IMR-90 (cell line): ENCODE measurements around the gene MED12L. TPM values are rescaled to one million over a fixed set of nuclear protein-coding genes. Genes with fewer than 3 reads are reported as not detected.

Experiments used
- ATAC-seq: fragments of 200-7000 bp; cut with Tn5 transposase; 2 replicates; pipeline ENCODE4 v1.9.1; 2020; ENCODE audit warnings: low read depth, mild to moderate bottlenecking, moderate library complexity
- BruUV-seq: library from RNA; stranded (reverse); fragments of 400-500 nt; replicated peaks from 2 replicates; lab custom pipeline; 2021; lab: Mats Ljungman, UMichigan
- CTCF ChIA-PET: fragments of 300-600 bp; formaldehyde crosslinking; extraction: SDS; loops from one replicate; lab custom pipeline; 2021; ENCODE audit warnings: antibody characterized with exemption; lab: Yijun Ruan, JAX
- POLR2A ChIA-PET: fragments of 300-600 bp; sonication (Branson Sonifier 250); formaldehyde crosslinking; loops from one replicate; lab custom pipeline; 2022; ENCODE audit warnings: antibody characterized with exemption; ENCODE audit not compliant: unreplicated experiment; lab: Charles Lee
- DNase-seq: peaks from one replicate; pipeline ENCODE4 v3.0.0; 2013
- H2AFZ ChIP-seq: replicated peaks from 2 replicates; pipeline ENCODE3; 2013; ENCODE audit warnings: low read length, mild to moderate bottlenecking; ENCODE audit not compliant: poor library complexity
- H2AK5ac ChIP-seq: 2 replicates; pipeline ENCODE4 v1.6.1; 2013; ENCODE audit warnings: low read depth, low read length, inconsistent platforms
- H2AK9ac ChIP-seq: replicated peaks from 2 replicates; pipeline ENCODE3; 2013; ENCODE audit warnings: mild to moderate bottlenecking, low read depth, low read length, moderate library complexity; ENCODE audit not compliant: poor library complexity
- H2BK120ac ChIP-seq: 2 replicates; pipeline ENCODE4 v1.6.1; 2013; ENCODE audit warnings: low read depth, low read length, inconsistent platforms
- H2BK15ac ChIP-seq: 3 replicates; pipeline ENCODE4 v1.6.1; 2013; ENCODE audit warnings: low read depth, low read length, inconsistent platforms
- H2BK20ac ChIP-seq: 2 replicates; pipeline ENCODE4 v1.6.1; 2013; ENCODE audit warnings: low read depth, mild to moderate bottlenecking, inconsistent platforms, low read length, moderate library complexity
- H2BK5ac ChIP-seq: 2 replicates; pipeline ENCODE4 v1.6.1; 2013; ENCODE audit warnings: mild to moderate bottlenecking, low read depth, low read length, inconsistent platforms; ENCODE audit not compliant: poor library complexity, severe bottlenecking
- H3K14ac ChIP-seq: replicated peaks from 2 replicates; pipeline ENCODE4 v1.6.1; 2013; ENCODE audit warnings: low read depth, low read length, inconsistent platforms
- H3K18ac ChIP-seq: 2 replicates; pipeline ENCODE4 v1.6.1; 2013; ENCODE audit warnings: low read depth, low read length, control low read depth
- H3K23ac ChIP-seq: 2 replicates; pipeline ENCODE4 v1.6.1; 2013; ENCODE audit warnings: low read depth, low read length, inconsistent platforms
- H3K27ac ChIP-seq: 2 replicates; pipeline ENCODE4 v1.5.1; 2013; ENCODE audit warnings: mild to moderate bottlenecking, control low read depth, low read length; ENCODE audit not compliant: insufficient read depth
- H3K27me3 ChIP-seq: 2 replicates; pipeline ENCODE4 v1.6.1; 2013; ENCODE audit warnings: low read length; ENCODE audit not compliant: control insufficient read depth, insufficient read depth
- H3K36me3 ChIP-seq: 2 replicates; pipeline ENCODE4 v1.6.1; 2013; ENCODE audit warnings: low read length, mixed read lengths; ENCODE audit not compliant: control insufficient read depth, insufficient read depth
- H3K4ac ChIP-seq: 2 replicates; pipeline ENCODE4 v1.6.1; 2013; ENCODE audit warnings: low read depth, low read length, inconsistent platforms
- H3K4me1 ChIP-seq: 2 replicates; pipeline ENCODE4 v1.6.1; 2013; ENCODE audit warnings: low read length, mixed read lengths; ENCODE audit not compliant: control insufficient read depth, insufficient read depth
- H3K4me2 ChIP-seq: 2 replicates; pipeline ENCODE4 v1.6.1; 2013; ENCODE audit warnings: low read depth, mild to moderate bottlenecking, control low read depth, low read length, moderate library complexity
- H3K4me3 ChIP-seq: 2 replicates; pipeline ENCODE4 v1.5.1; 2013; ENCODE audit warnings: low read depth, mild to moderate bottlenecking, control low read depth, low read length, moderate library complexity; ENCODE audit not compliant: insufficient read depth
- H3K56ac ChIP-seq: 2 replicates; pipeline ENCODE4 v1.6.1; 2013; ENCODE audit warnings: low read length, inconsistent platforms; ENCODE audit not compliant: insufficient read depth; ENCODE audit errors: extremely low read depth
- H3K79me1 ChIP-seq, 2 experiments: 2 replicates each; pipeline ENCODE4 v1.6.1; 2013; ENCODE audit warnings: low read length in 2 of 2, inconsistent platforms in 1 of 2, low read depth in 1 of 2
- H3K9ac ChIP-seq: 2 replicates; pipeline ENCODE4 v1.6.1; 2013; ENCODE audit warnings: low read depth, low read length, control low read depth
- H3K9me1 ChIP-seq: 2 replicates; pipeline ENCODE4 v1.6.1; 2013; ENCODE audit warnings: low read length, inconsistent platforms; ENCODE audit not compliant: insufficient read depth
- H3K9me3 ChIP-seq: 2 replicates; pipeline ENCODE4 v1.6.1; 2013; ENCODE audit warnings: low read length; ENCODE audit not compliant: control insufficient read depth, insufficient read depth
- H4K20me1 ChIP-seq: 2 replicates; pipeline ENCODE4 v1.6.1; 2013; ENCODE audit warnings: low read length, inconsistent platforms; ENCODE audit not compliant: insufficient read depth
- H4K5ac ChIP-seq: 2 replicates; pipeline ENCODE4 v1.6.1; 2013; ENCODE audit warnings: mild to moderate bottlenecking, low read depth, low read length, control low read depth
- H4K8ac ChIP-seq, 2 experiments: 2 replicates each; pipeline ENCODE4 v1.6.1; 2013; ENCODE audit warnings: low read depth in 2 of 2, low read length in 2 of 2, control low read depth in 1 of 2, inconsistent platforms in 1 of 2
- H4K91ac ChIP-seq: 2 replicates; pipeline ENCODE4 v1.6.1; 2013; ENCODE audit warnings: low read depth, low read length, inconsistent platforms; ENCODE audit not compliant: insufficient read depth
- FOS ChIP-seq: fragments of 150-350 bp; IDR thresholded peaks from 2 replicates; pipeline ENCODE4 v1.6.1; 2016; ENCODE audit warnings: low read depth, low read length
- MAFK ChIP-seq: IDR thresholded peaks from 2 replicates; pipeline ENCODE4 v1.6.1; 2012; ENCODE audit warnings: low read depth, low read length, improper control_type of control experiment
- MAZ ChIP-seq: IDR thresholded peaks from 2 replicates; pipeline ENCODE4 v1.6.1; 2012; ENCODE audit warnings: low read depth, mild to moderate bottlenecking, low read length, improper control_type of control experiment, moderate library complexity, borderline replicate concordance
- MXI1 ChIP-seq: IDR thresholded peaks from 2 replicates; pipeline ENCODE4 v1.6.1; 2012; ENCODE audit warnings: low read depth, mild to moderate bottlenecking, low read length, moderate library complexity, borderline replicate concordance
- RCOR1 ChIP-seq: IDR thresholded peaks from 2 replicates; pipeline ENCODE4 v1.6.1; 2012; ENCODE audit warnings: mild to moderate bottlenecking, low read length, improper control_type of control experiment; ENCODE audit not compliant: insufficient replicate concordance
- WGBS, 2 experiments: methylation state at CpG; one replicate each; pipeline versions ENCODE4 v1.1.5 to v1.1.7; 2013; ENCODE audit warnings: missing lambda C conversion rate in 2 of 2; ENCODE audit not compliant: insufficient read length in 1 of 2; ENCODE audit errors: extremely low coverage in 2 of 2; 5-methylcytosine and 5-hydroxymethylcytosine counted together
- dilution Hi-C: fragments of 300-500 bp; cut with HindIII; formaldehyde crosslinking; loops from one replicate; pipeline ENCODE4 v1.14.3; 2018; ENCODE audit warnings: low sequenced_read_pairs; ENCODE audit not compliant: unreplicated experiment
- in situ Hi-C: fragments of 300-500 bp; cut with MboI; formaldehyde crosslinking; loops from 3 replicates; pipeline ENCODE4 v1.14.3; 2019; ENCODE audit warnings: low sequenced_read_pairs, inconsistent platforms, mixed read lengths
- intact Hi-C: fragments of 100-400 bp; cut with micrococcal nuclease; formaldehyde crosslinking; loops from 2 replicates; pipeline ENCODE4 v1.10.0; 2022
- polyA plus RNA-seq, 3 experiments: library from polyadenylated mRNA; depleted of rRNA; stranded (reverse); fragments of >200 nt; gene quantifications; 2 replicates each; pipeline ENCODE4 v1.2.3, GENCODE V29; 2012; ENCODE audit warnings: low replicate concordance in 1 of 3
- total RNA-seq: library from RNA; depleted of rRNA; stranded (reverse); fragments of >200 nt; gene quantifications from 2 replicates; pipeline ENCODE4 v1.2.3, GENCODE V29; 2012

Gene MED12L
- total and polyA plus RNA-seq, 2 of the 4 experiments (the other 2 are of a cell fraction) = 0.05 to 0.18 TPM

GRCh38 chr3:151082880-151083838 is 2.3 kb upstream of the MED12L start:
- no peak overlapping the region for H4K91ac ChIP-seq
- no peak overlapping the region for H4K8ac ChIP-seq
- H2BK5ac ChIP-seq = no peak overlapping the region
- no peaks in the 10 kb centered on the region for H3K36me3 ChIP-seq
- H2BK20ac ChIP-seq = no peak overlapping the region
- ChIA-PET POLR2A (no interaction called here), CTCF (interaction anchor here (0.6 kb wide), 1 partner anchor 243 kb away, joined by 5 read pairs; no protein-coding TSS in a partner anchor)
- H3K56ac ChIP-seq = no peak overlapping the region
- no peak overlapping the region for H3K9ac ChIP-seq
- H3K9me3 ChIP-seq = no peaks in the 10 kb centered on the region
- intact Hi-C loops = no loop called here
- H3K4me2 ChIP-seq = no peak overlapping the region
- no peak overlapping the region for H2AK9ac ChIP-seq
- ATAC-seq (no peak), DNase-seq (no peak)
- H4K20me1 ChIP-seq = no peaks in the 10 kb centered on the region
- no peak overlapping the region for H3K27ac ChIP-seq
- H3K23ac ChIP-seq = no peak overlapping the region
- no peak for TF ChIP-seq FOS
- TF ChIP-seq MXI1 = no peak
- no peak for TF ChIP-seq MAFK
- TF ChIP-seq MAZ = no peak
- no peak for TF ChIP-seq RCOR1
- no peak overlapping the region for H3K14ac ChIP-seq
- H2BK120ac ChIP-seq = no peak overlapping the region
- no peak overlapping the region for H2BK15ac ChIP-seq
- WGBS, 2 experiments = 10% methylated on average over 1 of the region's 5 CpGs; no CpG with 5 or more reads in 1 of the 2 experiments
- no peaks in the 10 kb centered on the region for H3K9me1 ChIP-seq
- no peak overlapping the region for H2AFZ ChIP-seq
- no peak overlapping the region for H4K5ac ChIP-seq
- H3K18ac ChIP-seq = no peak overlapping the region
- dilution Hi-C loops = no loop called here
- no peaks in the 10 kb centered on the region for H3K79me1 ChIP-seq
- BruUV-seq = no TSS peak
- no peak overlapping the region for H2AK5ac ChIP-seq
- peaks cover 49% of the 10 kb centered on the region for H3K27me3 ChIP-seq
- in situ Hi-C loops = no loop called here
- no peak overlapping the region for H3K4me3 ChIP-seq
- no peak overlapping the region for H3K4ac ChIP-seq
- no peaks in the 10 kb centered on the region for H3K4me1 ChIP-seq
